Omental fat pad (tissue), 4 donors: ENCODE measurements around the gene TXNDC16. TPM values are rescaled to one million over a fixed set of nuclear protein-coding genes. Genes with fewer than 3 reads are reported as not detected.

Source experiments
- ATAC-seq: fragments of 150-250 bp; one replicate; pipeline ENCODE4 v1.9.1; 2016; ENCODE audit warnings: mild to moderate bottlenecking, moderate library complexity; ENCODE audit not compliant: low FRiP score
- DNase-seq: peaks from one replicate; pipeline ENCODE4 v3.0.0-alpha.2; 2019; ENCODE audit warnings: low spot score
- CTCF ChIP-seq, 3 donors: fragments of 450-650 bp; IDR thresholded peaks; one replicate each; pipeline ENCODE4 v1.5.1; 2016 to 2017; ENCODE audit warnings: antibody characterized with exemption in 3 of 3, mild to moderate bottlenecking in 3 of 3, moderate library complexity in 2 of 3
- total RNA-seq, 4 donors: library from RNA; depleted of rRNA; stranded (reverse); fragments of >200 nt; gene quantifications; one replicate each; pipeline ENCODE4 v1.1.0, GENCODE V29; 2016

Gene TXNDC16
- total RNA-seq, 4 donors from 2014 or later = 5.2 to 9.5 (median 6.7) TPM

DNA sequence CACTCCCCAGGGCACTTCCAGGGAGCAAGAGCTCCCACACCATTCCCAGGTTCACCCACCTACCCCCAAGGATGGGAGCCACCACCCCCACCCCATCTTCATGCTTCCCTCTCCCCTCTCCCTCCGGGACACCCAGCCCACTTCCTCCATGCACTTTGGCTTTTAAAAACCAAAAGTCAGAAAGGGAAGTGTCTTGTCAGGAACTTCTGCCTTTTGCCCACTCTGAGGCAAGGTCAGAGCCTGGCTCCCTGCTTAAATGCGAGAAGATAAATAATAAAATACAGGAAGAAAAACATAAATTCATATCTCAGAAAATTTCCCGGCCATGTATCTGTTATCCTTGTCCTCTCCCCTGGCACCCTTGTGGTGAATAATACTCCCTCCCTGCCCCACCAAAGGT lies 156.6 kb downstream of the TXNDC16 start:
- DNase-seq (no peak), ATAC-seq (no peak)
- TF ChIP-seq CTCF (IDR thresholded peaks at IDR 0.05) = no peak

GRCh38 chr14:52391881-52392615 lies 160.3 kb downstream of the TXNDC16 start:
- no peak for DNase-seq
- no peak for ATAC-seq
- no peak for TF ChIP-seq CTCF (IDR thresholded peaks at IDR 0.05)

Other genes with a start within 250 kb of the TXNDC16 start
- 10 to 100 TPM in 1 of 4 donors, 1 to 10 TPM in 3; 4.0 to 34.8 (median 6.3) TPM for gene PTGER2, start 238.2 kb downstream of the TXNDC16 start, total RNA-seq
- 1 to 10 TPM in 1 of 4 donors, under 1 TPM in 3; 0.25 to 1.1 (median 0.71) TPM for gene GPR137C, start 331 bp upstream of the TXNDC16 start, total RNA-seq
- gene ERO1A, start 143.1 kb upstream of the TXNDC16 start, total RNA-seq = 10 to 100 TPM; 24.8 to 49.8 (median 32.5) TPM
- 100 to 1,000 TPM in 1 of 4 donors, 10 to 100 TPM in 3; 67.7 to 112 (median 77.2) TPM for gene PSMC6, start 154.7 kb upstream of the TXNDC16 start, total RNA-seq
- 10 to 100 TPM; 12.5 to 18.6 (median 13.4) TPM for gene STYX, start 177.7 kb upstream of the TXNDC16 start, total RNA-seq
- 10 to 100 TPM; 14.0 to 45.6 (median 14.9) TPM for gene GNPNAT1, start 239.1 kb upstream of the TXNDC16 start, total RNA-seq